ENCODE results near the gene TMCO1.
A peak's percentile ranks its signal among the peaks of the same experiment; 100 is the strongest.
"Not testable (repeated sequence)": the region's sequence is repeated elsewhere in the genome, so short reads cannot be mapped to it uniquely, and the experiment has no call there.

The TMCO1 gene

DNA sequence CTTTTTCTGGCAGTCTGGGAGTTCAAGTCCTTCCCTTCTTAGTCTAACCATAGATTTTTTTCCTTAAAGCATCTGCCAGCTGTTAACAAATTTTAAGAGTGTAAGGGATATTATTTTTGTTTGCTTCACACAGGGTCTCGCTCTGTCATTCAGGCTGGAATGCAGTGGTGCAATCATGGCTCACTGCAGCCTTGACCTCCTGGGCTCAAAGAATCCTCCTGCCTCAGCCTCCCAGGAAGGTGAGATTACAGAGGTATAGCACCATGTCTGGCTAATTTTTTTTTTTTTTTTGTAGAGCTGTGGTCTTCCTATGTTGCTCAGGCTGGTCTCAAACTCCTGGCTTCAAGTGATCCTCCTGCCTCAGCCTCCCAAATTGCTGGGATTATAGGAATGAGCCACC, 23.8 kb downstream of the TMCO1 start:
- DNase-seq = not testable (repeated sequence)

GRCh38 chr1:165742194-165742593, 26.5 kb downstream of the TMCO1 start:
- no peak for DNase-seq

GRCh38 chr1:165738794-165739193, 29.9 kb downstream of the TMCO1 start:
- no peak for DNase-seq

GRCh38 chr1:165737196-165737595, 31.5 kb downstream of the TMCO1 start:
- DNase-seq = peak; percentile 21

DNA sequence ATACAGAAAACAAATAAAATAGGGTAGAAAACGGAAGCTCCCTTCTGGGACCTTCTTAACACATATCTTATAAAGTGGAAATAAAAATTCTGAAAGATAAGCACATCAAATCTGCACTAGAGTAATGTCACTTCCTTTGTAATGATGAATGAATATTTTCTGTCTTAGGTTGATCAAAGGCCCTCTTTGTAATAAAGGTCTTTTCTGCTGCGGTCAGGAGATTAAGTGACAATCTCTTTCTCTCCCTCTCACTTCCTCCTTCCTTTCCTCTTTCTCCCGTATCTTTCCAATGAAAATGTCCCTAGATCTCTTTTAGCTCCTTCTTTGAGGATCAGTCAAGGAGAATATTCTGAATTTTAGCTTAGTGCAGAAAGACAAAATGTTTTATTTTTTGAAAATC, 33.8 kb downstream of the TMCO1 start:
- no peak for DNase-seq

DNA sequence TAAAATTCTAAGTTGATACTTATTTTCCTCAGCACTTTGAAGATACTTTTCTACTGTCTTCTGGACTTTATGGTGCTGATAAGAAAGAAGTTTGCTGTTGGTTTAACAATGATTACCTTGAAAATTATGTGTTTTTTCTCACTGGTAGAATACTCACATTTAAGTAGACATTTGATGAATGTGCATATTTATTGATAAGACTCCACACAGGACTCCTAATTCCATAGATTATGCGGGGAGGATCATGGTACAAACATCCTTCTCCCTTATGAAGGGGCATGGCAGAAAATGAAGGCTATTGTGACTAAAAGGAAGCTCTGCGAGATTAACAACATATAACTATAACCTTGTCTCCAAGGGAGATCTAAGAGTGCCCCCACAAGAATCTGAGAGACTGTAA, 41.8 kb downstream of the TMCO1 start:
- DNase-seq = no peak

DNA sequence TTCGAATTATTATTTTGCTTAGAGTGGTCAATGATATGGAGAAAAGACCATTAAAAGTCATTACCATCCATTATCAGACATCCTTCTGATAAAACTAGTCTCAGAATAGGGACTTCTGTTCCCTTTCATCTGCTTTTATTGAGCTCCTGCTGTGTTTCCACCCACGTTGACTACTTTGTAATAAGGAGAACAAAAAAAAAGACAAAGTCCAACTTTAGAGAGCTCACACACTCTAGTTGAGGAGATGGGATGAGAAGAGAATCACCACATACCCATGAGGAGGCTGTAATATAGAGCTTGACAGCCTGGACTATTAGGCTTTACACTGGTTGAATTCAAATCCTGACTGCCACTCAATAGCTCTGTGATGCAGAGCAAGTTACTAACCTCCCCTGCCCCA, 42.5 kb downstream of the TMCO1 start:
- DNase-seq = no peak

- peak; percentile 63 for DNase-seq
Measured at GRCh38 chr1:165717918-165718515, 50.7 kb downstream of the TMCO1 start.

GRCh38 chr1:165716265-165717051, 52.2 kb downstream of the TMCO1 start:
- DNase-seq = not testable (repeated sequence)

DNA sequence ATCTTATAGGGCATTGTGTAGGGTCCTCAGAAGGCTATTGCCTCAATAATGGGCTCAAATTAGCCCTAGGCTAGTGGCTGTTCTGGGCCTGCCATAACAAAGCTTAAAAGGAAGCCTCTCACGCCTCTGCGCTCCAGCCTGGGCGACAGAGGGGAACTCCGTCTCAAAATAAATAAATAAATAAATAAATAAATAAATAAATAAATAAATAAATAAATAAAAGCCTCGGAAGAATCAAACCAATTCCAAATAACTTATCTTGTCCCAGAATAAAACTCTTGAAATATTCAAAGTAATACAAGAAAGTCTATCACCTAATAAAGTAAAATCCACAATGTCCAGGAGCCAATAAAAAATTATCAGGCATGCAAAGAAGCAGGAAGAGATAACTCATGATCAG, 55.9 kb downstream of the TMCO1 start:
- DNase-seq = no peak

DNA sequence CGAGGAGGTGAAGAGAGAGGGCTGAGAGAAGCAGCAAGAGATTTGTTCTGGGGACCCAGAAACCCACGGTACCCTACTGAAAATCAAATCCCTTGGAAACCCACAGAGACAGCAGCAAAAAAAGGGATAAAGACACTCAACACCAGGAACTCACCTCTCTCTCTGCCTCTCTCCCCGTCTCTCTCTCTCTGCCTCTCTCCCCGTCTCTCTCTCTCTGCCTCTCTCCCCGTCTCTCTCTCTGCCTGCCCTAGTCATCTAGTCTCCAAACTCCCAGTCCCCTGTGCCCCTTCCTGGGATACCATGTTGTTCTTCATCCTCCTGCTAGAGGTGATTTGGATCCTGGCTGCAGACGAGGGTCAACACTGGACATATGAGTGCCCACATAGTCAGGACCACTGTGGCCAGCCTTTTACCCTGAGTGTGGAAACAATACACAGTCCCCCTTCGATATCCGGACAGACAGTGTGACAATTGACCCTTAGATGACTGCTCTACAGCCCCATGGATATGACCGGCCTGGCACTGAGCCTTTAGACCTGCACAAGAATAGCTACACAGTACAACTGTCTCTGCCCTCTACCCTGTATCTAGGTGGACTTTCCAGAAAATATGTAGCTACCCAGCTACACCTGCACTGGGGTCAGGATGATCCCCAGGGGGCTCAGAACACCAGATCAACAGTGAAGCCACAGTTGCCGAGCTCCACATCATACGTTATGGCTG, 60.5 kb downstream of the TMCO1 start:
- no peak for DNase-seq

DNA sequence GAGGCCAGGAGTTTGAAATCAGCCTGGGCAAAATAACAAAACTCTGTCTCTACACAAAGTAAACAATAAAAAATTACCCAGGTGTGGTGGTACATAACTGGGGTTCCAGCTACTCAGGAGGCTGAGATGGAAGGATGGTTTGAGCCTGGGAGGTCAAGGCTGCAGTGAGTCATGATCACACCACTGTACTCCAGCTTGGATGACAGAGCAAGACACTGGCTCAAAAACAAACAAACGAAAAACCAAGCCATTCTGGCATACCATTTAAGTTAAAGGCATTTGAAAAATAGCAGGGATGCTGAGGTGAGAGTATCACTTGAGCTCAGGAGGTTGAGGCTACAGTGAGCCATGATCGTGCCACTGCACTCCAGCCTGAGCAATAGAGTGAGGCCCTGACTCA, 65.0 kb downstream of the TMCO1 start:
- DNase-seq = no peak

- not testable (repeated sequence) for DNase-seq
Measured at GRCh38 chr1:165701922-165702321, 66.7 kb downstream of the TMCO1 start.

DNA sequence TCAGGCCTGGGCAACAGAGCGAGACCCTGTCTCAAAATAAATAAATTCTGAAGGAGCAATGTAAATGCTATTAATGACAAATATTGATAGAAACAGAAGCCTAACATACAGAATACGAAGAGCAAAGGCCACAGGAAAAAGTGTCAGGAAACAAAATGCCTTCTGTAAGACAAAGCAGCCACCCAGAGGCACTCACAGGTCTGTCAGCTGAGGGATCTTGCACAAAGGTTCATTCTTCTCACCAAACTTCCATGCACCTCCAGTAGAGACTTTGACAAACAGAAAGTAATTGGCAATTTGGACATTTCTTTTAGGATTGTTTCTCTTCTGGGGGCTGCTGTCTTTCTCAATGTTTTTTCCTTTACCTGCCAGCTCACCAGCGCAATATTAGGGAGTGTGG, 69.1 kb downstream of the TMCO1 start:
- DNase-seq = no peak

- no peak for DNase-seq
Measured at GRCh38 chr1:165698761-165699052, 70.0 kb downstream of the TMCO1 start.

GRCh38 chr1:165697881-165698760, 70.5 kb downstream of the TMCO1 start, which contains the start of gene ALDH9A1:
ALDH9A1 (minus strand) TSS chr1:165698562; CDS start chr1:165698558, 4 bp downstream.
- peak; percentile 89 for DNase-seq

- no peak for DNase-seq
Measured at GRCh38 chr1:165697491-165697880, 71.2 kb downstream of the TMCO1 start.

GRCh38 chr1:165696625-165697100, 72.0 kb downstream of the TMCO1 start:
- peak; percentile 58 for DNase-seq

GRCh38 chr1:165695031-165695430, 73.6 kb downstream of the TMCO1 start:
- DNase-seq = no peak

DNA sequence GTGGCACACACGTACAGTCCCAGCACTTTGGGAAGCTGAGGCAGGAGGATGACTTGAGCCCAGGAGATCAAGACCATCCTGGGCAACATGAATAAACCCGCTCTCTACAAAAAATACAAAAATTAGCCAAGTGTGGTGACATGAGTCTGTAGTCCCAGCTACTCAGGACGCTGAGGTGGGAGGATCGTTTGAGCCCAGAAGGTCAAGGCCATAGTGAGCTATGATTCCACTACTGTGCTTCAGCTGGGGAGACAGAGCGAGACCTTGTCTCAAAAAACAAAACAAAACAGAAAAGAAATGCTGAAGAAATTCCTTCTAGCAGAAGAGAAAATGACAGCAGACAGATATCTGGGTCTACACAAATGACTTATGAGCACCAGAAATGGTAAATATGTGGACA, 80.6 kb downstream of the TMCO1 start:
- DNase-seq = no peak

GRCh38 chr1:165686971-165687433, 81.7 kb downstream of the TMCO1 start:
- DNase-seq = no peak
